Stimulated activated naive CD4-positive, alpha-beta T cell treated with Interleukin-2 at 50 U/mL for 16 hours (primary cell): Measurements from ENCODE around the gene TNIK.
"Not testable (repeated sequence)": the region's sequence is repeated elsewhere in the genome, so short reads cannot be mapped to it uniquely, and the experiment has no call there.

Experiments used
- DNase-seq: peaks from one replicate; lab custom pipeline; 2025; lab: John Stamatoyannopoulos, UW

Gene TNIK

GRCh38 chr3:171469376-171469775 lies 9.2 kb upstream of the TNIK start:
- DNase-seq = no peak

- DNase-seq = no peak
Measured at GRCh38 chr3:171468296-171468906, 8.2 kb upstream of the TNIK start.

- no peak for DNase-seq
Measured at GRCh38 chr3:171465763-171466162, 5.6 kb upstream of the TNIK start.

GRCh38 chr3:171464462-171464861 lies 4.3 kb upstream of the TNIK start:
- no peak for DNase-seq

GRCh38 chr3:171462224-171462623 lies 2.0 kb upstream of the TNIK start:
- no peak for DNase-seq

GRCh38 chr3:171461525-171461917 lies 1.3 kb upstream of the TNIK start:
- no peak for DNase-seq

GRCh38 chr3:171460725-171461524 lies 720 bp upstream of the TNIK start:
- DNase-seq = peak; percentile 39

- DNase-seq = peak; percentile 43
Measured at GRCh38 chr3:171459137-171459941, 866 bp downstream of the TNIK start.

GRCh38 chr3:171458864-171459136 lies 1.4 kb downstream of the TNIK start:
- no peak for DNase-seq

- peak; percentile 33 for DNase-seq
Measured at GRCh38 chr3:171458071-171458863, 1.9 kb downstream of the TNIK start.

- DNase-seq = no peak
Measured at GRCh38 chr3:171457607-171458061, 2.6 kb downstream of the TNIK start.

GRCh38 chr3:171456765-171457606 lies 3.2 kb downstream of the TNIK start:
- DNase-seq = no peak

GRCh38 chr3:171455603-171456550 lies 4.3 kb downstream of the TNIK start:
- no peak for DNase-seq

- DNase-seq = no peak
Measured at GRCh38 chr3:171454041-171454440, 6.2 kb downstream of the TNIK start.

GRCh38 chr3:171453180-171453886 lies 6.9 kb downstream of the TNIK start:
- no peak for DNase-seq

GRCh38 chr3:171452328-171452727 lies 7.9 kb downstream of the TNIK start:
- no peak for DNase-seq

GRCh38 chr3:171451915-171452314 lies 8.3 kb downstream of the TNIK start:
- DNase-seq = no peak

- not testable (repeated sequence) for DNase-seq
Measured at GRCh38 chr3:171447579-171447891, 12.7 kb downstream of the TNIK start.

GRCh38 chr3:171446801-171447578 lies 13.2 kb downstream of the TNIK start:
- no peak for DNase-seq
